Heart left ventricle (tissue), 13 donors: ENCODE measurements around the gene ULK4.

ENCODE experiments used
- POLR2A ChIP-seq, 2 donors: fragments of 450-650 bp; IDR thresholded peaks; one replicate each; pipeline ENCODE4 v1.6.1; 2017; ENCODE audit warnings: antibody characterized with exemption in 2 of 2, mild to moderate bottlenecking in 2 of 2, moderate library complexity in 2 of 2
- TF ChIP-seq, protein P1 (sequence below), 12 donors: fragments of 200-600 bp; sonication (generic) in 4 of 12; IDR thresholded peaks; one replicate each; pipeline versions ENCODE4 v1.5.0 to v1.8.0; 2018 to 2022; ENCODE audit warnings: antibody characterized with exemption in 12 of 12, mild to moderate bottlenecking in 5 of 12
- donor health status: ischemic (EF 13 %, LVEDD 7.1; RV severe dilation, severe dysfunction).
- donor health status: DM: no; HTN: yes; CAD: no.
- donor health status: DM: no; HTN: no; CAD: no.
- donor health status: ischemic (EF 25% LVEDD 6.9; RV normal size, moderate dysfunction).
- donor health status: ischemic (EF 25% LVEDD 5.7; RV mildly dilated, moderate dysfunction).
- donor health status: ischemic (EF 35%, LVEDD 5.7; RV mildly dilated, moderate dysfunction).
- donor health status: nonischemic (EF 11% LVEDD 7.7; RV severe dilation, severe dysfunction).
- donor health status: DM: yes; HTN: yes; CAD: no.
- donor health status: PGD.
- donor health status: ischemic (EF 29% LVEDD 5.4; RV normal size, mild dysfunction).
- donor health status: nonischemic (EF 23%, LVEDD 6.1; RV moderate dilation, normal function).

DNA sequence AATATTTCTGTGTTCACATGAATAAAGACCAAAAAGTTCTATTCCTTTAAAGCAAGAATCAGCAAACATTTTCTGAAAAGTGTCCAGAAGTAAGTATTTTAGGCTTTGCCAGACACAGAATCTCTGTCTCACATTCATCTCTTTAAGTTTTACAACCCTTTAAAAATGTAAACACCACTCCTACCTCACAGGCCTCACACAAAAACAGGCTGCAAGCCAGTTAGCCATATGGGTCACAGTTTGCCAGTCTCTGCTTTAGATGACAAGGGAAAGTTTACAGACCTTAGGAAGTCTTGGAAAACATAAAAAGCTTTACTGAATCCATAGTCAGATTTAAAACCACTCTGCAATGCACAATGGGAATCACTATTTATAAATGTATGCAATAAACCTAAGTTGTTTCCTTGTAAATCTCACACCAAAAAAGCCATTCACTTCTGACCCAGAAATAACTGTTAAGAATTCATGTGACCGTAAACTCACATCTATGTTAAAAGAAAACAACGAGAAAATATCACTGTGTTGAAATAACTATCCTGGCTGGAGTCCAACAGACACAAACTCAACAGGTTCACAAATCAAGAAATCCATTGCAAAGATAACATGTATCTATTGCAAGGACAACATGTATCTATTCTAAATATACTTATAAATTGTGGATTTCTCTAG is 308.2 kb downstream of the ULK4 start:
- no peak for TF ChIP-seq POLR2A (IDR thresholded peaks at IDR 0.05)
- TF ChIP-seq, protein P1, sequence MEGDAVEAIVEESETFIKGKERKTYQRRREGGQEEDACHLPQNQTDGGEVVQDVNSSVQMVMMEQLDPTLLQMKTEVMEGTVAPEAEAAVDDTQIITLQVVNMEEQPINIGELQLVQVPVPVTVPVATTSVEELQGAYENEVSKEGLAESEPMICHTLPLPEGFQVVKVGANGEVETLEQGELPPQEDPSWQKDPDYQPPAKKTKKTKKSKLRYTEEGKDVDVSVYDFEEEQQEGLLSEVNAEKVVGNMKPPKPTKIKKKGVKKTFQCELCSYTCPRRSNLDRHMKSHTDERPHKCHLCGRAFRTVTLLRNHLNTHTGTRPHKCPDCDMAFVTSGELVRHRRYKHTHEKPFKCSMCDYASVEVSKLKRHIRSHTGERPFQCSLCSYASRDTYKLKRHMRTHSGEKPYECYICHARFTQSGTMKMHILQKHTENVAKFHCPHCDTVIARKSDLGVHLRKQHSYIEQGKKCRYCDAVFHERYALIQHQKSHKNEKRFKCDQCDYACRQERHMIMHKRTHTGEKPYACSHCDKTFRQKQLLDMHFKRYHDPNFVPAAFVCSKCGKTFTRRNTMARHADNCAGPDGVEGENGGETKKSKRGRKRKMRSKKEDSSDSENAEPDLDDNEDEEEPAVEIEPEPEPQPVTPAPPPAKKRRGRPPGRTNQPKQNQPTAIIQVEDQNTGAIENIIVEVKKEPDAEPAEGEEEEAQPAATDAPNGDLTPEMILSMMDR (IDR thresholded peaks at IDR 0.05), result no peak
